ENCODE measurements around the gene RPTOR.

DNA sequence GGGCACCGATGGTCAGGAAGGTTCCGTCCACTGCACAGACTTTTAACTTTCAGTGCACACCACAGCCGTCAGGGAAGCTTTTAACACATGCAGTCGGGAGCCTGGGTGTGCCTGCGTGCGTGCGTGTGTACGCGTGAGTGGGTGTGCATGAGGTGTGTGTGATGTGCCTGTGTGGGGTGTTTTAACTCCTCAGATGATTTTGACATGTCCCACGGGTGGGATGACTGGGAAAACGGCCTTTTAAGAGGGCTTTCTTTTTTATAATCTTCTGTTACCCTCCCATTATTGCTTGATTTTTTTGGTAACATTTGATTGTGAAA, 294.3 kb downstream of the RPTOR start:
- no peak for TF ChIP-seq POLR2A (IDR thresholded peaks at IDR 0.05; ENCODE audit: low read length)
- no peak for TF ChIP-seq GATA1 (IDR thresholded peaks at IDR 0.05; ENCODE audit: low read depth, low read length)

Measured in erythroblast (primary cell).